NB4 (cell line): ENCODE results near the gene PLCB4.

Source experiments
- DNase-seq: peaks from one replicate; pipeline ENCODE4 v3.0.0; 2010; ENCODE audit warnings: low read depth
- H3K4me3 ChIP-seq: one replicate; pipeline ENCODE4 v1.5.1; 2011; ENCODE audit warnings: mild to moderate bottlenecking, low read depth, low read length, moderate library complexity
- CTCF ChIP-seq: IDR thresholded peaks from one replicate; pipeline ENCODE4 v1.5.1; 2012; ENCODE audit warnings: low read depth, low read length
- MAX ChIP-seq: IDR thresholded peaks from 2 replicates; pipeline ENCODE4 v1.6.1; 2011; ENCODE audit warnings: low read depth, low read length
- MYC ChIP-seq: IDR thresholded peaks from 2 replicates; pipeline ENCODE4 v1.6.1; 2011; ENCODE audit warnings: low read depth, low read length
- POLR2A ChIP-seq: IDR thresholded peaks from 2 replicates; pipeline ENCODE4 v1.6.1; 2011; ENCODE audit warnings: mild to moderate bottlenecking; ENCODE audit not compliant: insufficient read length; ENCODE audit errors: extremely low read depth

PLCB4 gene

GRCh38 chr20:9081423-9081966 is 12.6 kb downstream of the PLCB4 start:
- no peak for DNase-seq
- no peak for TF ChIP-seq POLR2A
- no peak for TF ChIP-seq CTCF
- no peak for TF ChIP-seq MYC
- TF ChIP-seq MAX = no peak
- no peak overlapping the region for H3K4me3 ChIP-seq

- no peak overlapping the region for H3K4me3 ChIP-seq
- no peak for TF ChIP-seq CTCF
- TF ChIP-seq MYC = no peak
- no peak for TF ChIP-seq POLR2A
- TF ChIP-seq MAX = no peak
- DNase-seq = no peak
These were observed 13.9 kb downstream of the PLCB4 start for GRCh38 chr20:9082741-9083140.

- no peak for DNase-seq
- no peak for TF ChIP-seq MAX
- no peak for TF ChIP-seq POLR2A
- no peak for TF ChIP-seq MYC
- TF ChIP-seq CTCF = no peak
- H3K4me3 ChIP-seq = no peak overlapping the region
These were observed 18.8 kb downstream of the PLCB4 start for GRCh38 chr20:9087531-9088217.

- H3K4me3 ChIP-seq = no peak overlapping the region
- no peak for DNase-seq
- TF ChIP-seq MAX (no peak), MYC (no peak), POLR2A (no peak), CTCF (no peak)
These were observed 19.7 kb downstream of the PLCB4 start for GRCh38 chr20:9088556-9088955.

GRCh38 chr20:9092113-9092512 is 23.2 kb downstream of the PLCB4 start:
- no peak overlapping the region for H3K4me3 ChIP-seq
- DNase-seq = no peak
- TF ChIP-seq MAX (no peak), MYC (no peak), CTCF (no peak), POLR2A (no peak)

- no peak overlapping the region for H3K4me3 ChIP-seq
- TF ChIP-seq MYC (no peak), CTCF (no peak), POLR2A (no peak), MAX (no peak)
- DNase-seq = no peak
These were observed 23.8 kb downstream of the PLCB4 start for GRCh38 chr20:9092655-9093054.
